Neural crest cell (in vitro differentiated cells): Measurements from ENCODE around the gene GPR108. TPM values are rescaled to one million over a fixed set of nuclear protein-coding genes. Genes with fewer than 3 reads are reported as not detected.
A peak's percentile ranks its signal among the peaks of the same experiment; 100 is the strongest.

Experiments used
- DNase-seq: peaks from one replicate; pipeline ENCODE4 v3.0.0; 2021; ENCODE audit warnings: low read depth, mixed read lengths, low spot score
- H3K27ac Mint-ChIP-seq: one replicate; pipeline ENCODE4 v1.8.0; 2021; ENCODE audit warnings: mild to moderate bottlenecking, mixed read lengths; ENCODE audit not compliant: unreplicated experiment
- H3K27me3 Mint-ChIP-seq: 2 replicates; pipeline ENCODE4 v1.8.0; 2021; ENCODE audit warnings: low read depth, mild to moderate bottlenecking, mixed read lengths
- H3K36me3 Mint-ChIP-seq: 2 replicates; pipeline ENCODE4 v1.8.0; 2021; ENCODE audit warnings: low read depth, mild to moderate bottlenecking, mixed read lengths
- H3K4me1 Mint-ChIP-seq: 2 replicates; pipeline ENCODE4 v1.8.0; 2021; ENCODE audit warnings: mixed read lengths
- H3K4me3 Mint-ChIP-seq: one replicate; pipeline ENCODE4 v1.8.0; 2021; ENCODE audit warnings: mild to moderate bottlenecking, mixed read lengths
- H3K9me3 Mint-ChIP-seq: 2 replicates; pipeline ENCODE4 v1.8.0; 2021; ENCODE audit warnings: mixed read lengths
- total RNA-seq: library from RNA; stranded (reverse); gene quantifications from 2 replicates; pipeline ENCODE4 v1.2.1, GENCODE V29; 2021
- TF ChIP-seq, protein P1 (sequence below): fragments of 200-600 bp; sonication (generic); conservative IDR thresholded peaks from 2 replicates; pipeline ENCODE4 v1.5.0; 2021; ENCODE audit warnings: antibody characterized with exemption, mild to moderate bottlenecking

Gene GPR108
- total RNA-seq, 1 donor from 2014 or later = 52.9 TPM

- Mint-ChIP-seq H3K36me3 (no peaks in the 10 kb centered on the region), H3K4me3 (peak overlapping the region; percentile 97), H3K9me3 (no peaks in the 10 kb centered on the region), H3K4me1 (peaks cover 37% of the 10 kb centered on the region), H3K27ac (peak overlapping the region; percentile 97), H3K27me3 (peaks cover 5% of the 10 kb centered on the region)
- peak; percentile 65 for DNase-seq
- TF ChIP-seq, protein P1, sequence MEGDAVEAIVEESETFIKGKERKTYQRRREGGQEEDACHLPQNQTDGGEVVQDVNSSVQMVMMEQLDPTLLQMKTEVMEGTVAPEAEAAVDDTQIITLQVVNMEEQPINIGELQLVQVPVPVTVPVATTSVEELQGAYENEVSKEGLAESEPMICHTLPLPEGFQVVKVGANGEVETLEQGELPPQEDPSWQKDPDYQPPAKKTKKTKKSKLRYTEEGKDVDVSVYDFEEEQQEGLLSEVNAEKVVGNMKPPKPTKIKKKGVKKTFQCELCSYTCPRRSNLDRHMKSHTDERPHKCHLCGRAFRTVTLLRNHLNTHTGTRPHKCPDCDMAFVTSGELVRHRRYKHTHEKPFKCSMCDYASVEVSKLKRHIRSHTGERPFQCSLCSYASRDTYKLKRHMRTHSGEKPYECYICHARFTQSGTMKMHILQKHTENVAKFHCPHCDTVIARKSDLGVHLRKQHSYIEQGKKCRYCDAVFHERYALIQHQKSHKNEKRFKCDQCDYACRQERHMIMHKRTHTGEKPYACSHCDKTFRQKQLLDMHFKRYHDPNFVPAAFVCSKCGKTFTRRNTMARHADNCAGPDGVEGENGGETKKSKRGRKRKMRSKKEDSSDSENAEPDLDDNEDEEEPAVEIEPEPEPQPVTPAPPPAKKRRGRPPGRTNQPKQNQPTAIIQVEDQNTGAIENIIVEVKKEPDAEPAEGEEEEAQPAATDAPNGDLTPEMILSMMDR = peak; percentile 70
These were observed 1.0 kb downstream of the GPR108 start for GRCh38 chr19:6736169-6736916.

DNA sequence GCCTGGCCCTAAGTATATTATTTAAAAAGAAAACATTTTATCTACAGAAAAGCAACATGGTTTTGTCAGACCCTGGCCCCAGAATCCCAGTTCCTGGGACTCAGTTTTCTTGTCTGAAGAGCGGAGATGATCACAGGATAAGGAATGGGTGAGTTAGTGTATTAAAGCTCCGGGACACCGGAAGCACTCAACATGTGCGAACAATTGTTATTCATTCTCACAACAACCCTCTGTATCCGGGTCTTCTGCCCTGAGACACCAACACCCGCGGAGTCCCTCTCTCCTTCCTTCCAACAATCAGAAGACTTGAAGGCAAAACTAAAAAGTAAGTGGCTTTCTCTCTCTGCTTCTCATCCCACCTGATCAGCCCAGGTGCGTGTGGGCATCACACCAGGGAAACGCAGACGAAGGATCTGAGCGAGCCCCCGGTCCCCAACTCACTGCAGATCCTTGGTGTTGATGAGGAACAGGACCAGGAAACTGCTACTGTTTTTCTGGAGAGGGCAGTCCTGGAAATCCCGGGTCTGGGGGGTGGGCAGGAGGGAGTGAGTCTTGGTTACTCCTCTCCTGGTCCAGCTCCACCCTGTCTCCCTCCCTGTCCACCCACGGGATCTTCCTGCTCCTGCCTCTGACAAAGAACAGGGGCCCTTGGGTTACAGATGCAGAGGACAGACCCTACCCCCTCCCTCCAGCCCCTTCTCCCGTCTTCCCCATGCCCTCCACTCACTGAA is 2.0 kb downstream of the GPR108 start:
- H3K27me3 Mint-ChIP-seq = peaks cover 2% of the 10 kb centered on the region
- H3K4me1 Mint-ChIP-seq = peaks cover 33% of the 10 kb centered on the region
- TF ChIP-seq, protein P1 = no peak
- DNase-seq = no peak
- no peaks in the 10 kb centered on the region for H3K36me3 Mint-ChIP-seq
- H3K27ac Mint-ChIP-seq = no peak overlapping the region
- no peaks in the 10 kb centered on the region for H3K9me3 Mint-ChIP-seq
- H3K4me3 Mint-ChIP-seq = peak overlapping the region; percentile 97

DNA sequence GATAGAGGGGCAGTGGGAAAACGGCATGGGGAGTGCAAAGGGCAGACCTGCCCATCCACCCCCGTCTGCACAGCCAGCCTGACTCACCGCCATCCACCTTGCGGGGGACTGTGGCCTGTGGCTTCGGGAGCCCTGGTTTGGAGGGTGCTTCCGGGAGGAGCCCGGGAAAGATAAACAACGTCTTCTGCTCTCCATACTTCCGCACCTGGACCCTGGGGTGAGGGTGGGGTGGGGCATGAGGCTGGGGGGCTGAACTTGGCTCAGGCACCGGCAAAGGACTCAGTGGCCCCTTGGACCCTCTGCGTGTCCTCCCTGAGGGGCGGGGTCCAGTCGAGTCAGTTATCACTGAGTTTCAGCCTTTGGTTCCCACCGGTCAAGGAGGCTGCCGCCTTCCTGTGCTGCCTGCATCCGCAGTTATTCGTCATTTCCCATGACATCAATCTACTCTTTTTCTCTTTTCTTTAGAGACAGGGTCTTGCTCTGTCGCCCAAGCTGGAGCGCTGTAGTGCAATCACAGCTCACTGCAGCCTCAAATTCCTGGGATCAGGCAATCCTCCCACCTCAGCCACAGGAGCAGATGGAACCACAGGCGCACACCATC is 3.2 kb downstream of the GPR108 start:
- no peaks in the 10 kb centered on the region for H3K36me3 Mint-ChIP-seq
- H3K4me3 Mint-ChIP-seq = no peak overlapping the region
- TF ChIP-seq, protein P1 = no peak
- DNase-seq = no peak
- no peaks in the 10 kb centered on the region for H3K9me3 Mint-ChIP-seq
- peaks cover 2% of the 10 kb centered on the region for H3K27me3 Mint-ChIP-seq
- no peak overlapping the region for H3K27ac Mint-ChIP-seq
- H3K4me1 Mint-ChIP-seq = peaks cover 30% of the 10 kb centered on the region

DNA sequence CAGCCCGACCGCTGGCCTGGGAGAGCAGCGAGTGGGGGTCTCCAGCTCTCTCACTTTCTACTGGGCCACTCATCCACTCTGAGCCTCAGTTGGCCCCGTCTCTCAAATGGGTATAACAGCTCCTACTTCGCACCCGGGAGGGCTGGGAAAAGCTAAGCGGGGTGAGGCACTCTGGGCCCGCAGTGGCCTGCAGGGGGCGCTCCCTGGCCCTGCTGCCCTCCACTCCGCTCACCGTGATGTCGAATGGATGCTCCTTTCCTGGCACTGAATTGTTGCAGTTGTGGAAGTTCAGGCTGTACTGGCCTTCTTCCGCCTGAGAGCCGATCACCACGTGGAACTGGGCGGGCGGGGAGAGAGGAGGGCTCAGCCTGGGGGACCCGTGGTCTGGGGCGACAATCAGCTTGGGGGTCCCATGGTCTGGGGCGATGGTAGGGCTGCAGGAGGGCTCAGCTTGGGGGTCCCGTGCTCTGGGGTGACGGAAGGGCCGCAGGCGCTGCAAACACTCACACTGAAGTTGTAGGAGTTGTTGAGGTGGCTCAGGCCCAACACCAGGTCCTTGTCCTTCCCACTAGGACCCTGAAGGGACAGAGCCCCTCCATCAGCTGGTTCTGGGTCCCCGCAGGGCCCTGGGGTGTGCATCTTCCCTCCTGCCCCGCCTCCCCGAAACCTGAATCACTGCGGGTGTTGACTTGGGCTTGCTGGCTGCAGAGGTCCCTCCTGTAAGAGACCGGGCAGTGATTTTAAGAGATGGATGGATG is 3.9 kb downstream of the GPR108 start:
- no peak overlapping the region for H3K4me3 Mint-ChIP-seq
- DNase-seq = no peak
- peaks cover 2% of the 10 kb centered on the region for H3K27me3 Mint-ChIP-seq
- no peaks in the 10 kb centered on the region for H3K36me3 Mint-ChIP-seq
- no peaks in the 10 kb centered on the region for H3K9me3 Mint-ChIP-seq
- no peak overlapping the region for H3K27ac Mint-ChIP-seq
- peaks cover 25% of the 10 kb centered on the region for H3K4me1 Mint-ChIP-seq
- TF ChIP-seq, protein P1 = peak; percentile 29

GRCh38 chr19:6732803-6733337 is 4.5 kb downstream of the GPR108 start:
- no peaks in the 10 kb centered on the region for H3K9me3 Mint-ChIP-seq
- peaks cover 2% of the 10 kb centered on the region for H3K27me3 Mint-ChIP-seq
- DNase-seq = no peak
- no peaks in the 10 kb centered on the region for H3K36me3 Mint-ChIP-seq
- peaks cover 23% of the 10 kb centered on the region for H3K4me1 Mint-ChIP-seq
- TF ChIP-seq, protein P1 = no peak
- no peak overlapping the region for H3K4me3 Mint-ChIP-seq
- H3K27ac Mint-ChIP-seq = no peak overlapping the region
